Esophagus squamous epithelium (tissue), 5 donors: ENCODE measurements around the gene ACSL3. TPM values are rescaled to one million over a fixed set of nuclear protein-coding genes. Genes with fewer than 3 reads are reported as not detected.

ENCODE experiments used
- DNase-seq: peaks from one replicate; lab custom pipeline; 2025; lab: John Stamatoyannopoulos, UW
- H3K27ac ChIP-seq, 4 donors: fragments of 200-600 bp; sonication (generic); one replicate each; pipeline ENCODE4 v1.5.1; 2016 to 2019; ENCODE audit warnings: mild to moderate bottlenecking in 1 of 4
- H3K27me3 ChIP-seq, 4 donors: fragments of 200-600 bp; sonication (generic); 1 replicate in 3 of 4; 2 replicates in 1 of 4; pipeline versions ENCODE4 v1.5.1 to v1.6.0; 2017 to 2021; ENCODE audit warnings: antibody characterized with exemption in 1 of 4
- H3K36me3 ChIP-seq, 3 donors: fragments of 200-600 bp; sonication (generic); one replicate each; pipeline ENCODE4 v1.5.1; 2016 to 2019
- H3K4me1 ChIP-seq, 3 donors: fragments of 200-600 bp; sonication (generic); one replicate each; pipeline ENCODE4 v1.5.1; 2017 to 2019
- H3K4me3 ChIP-seq, 4 donors: fragments of 200-600 bp; sonication (generic); 1 replicate in 3 of 4; 2 replicates in 1 of 4; pipeline ENCODE4 v1.5.1; 2016 to 2019; ENCODE audit warnings: mild to moderate bottlenecking in 2 of 4, moderate library complexity in 1 of 4
- H3K9me3 ChIP-seq, 3 donors: fragments of 200-600 bp; sonication (generic); one replicate each; pipeline ENCODE4 v1.5.1; 2016 to 2019
- POLR2A ChIP-seq, 4 donors: fragments of 450-650 bp; IDR thresholded peaks; one replicate each; pipeline ENCODE4 v1.6.1; 2017; ENCODE audit warnings: antibody characterized with exemption in 4 of 4, mild to moderate bottlenecking in 4 of 4, moderate library complexity in 3 of 4
- WGBS, 2 donors: methylation state at CpG; one replicate each; pipeline ENCODE4 v1.1.5; 2018; 5-methylcytosine and 5-hydroxymethylcytosine counted together
- intact Hi-C: fragments of 100-400 bp; cut with DNase I; formaldehyde crosslinking; loops from one replicate; pipeline ENCODE4 v1.15.0; 2022
- total RNA-seq, 4 donors: library from RNA; depleted of rRNA; stranded (reverse); fragments of >200 nt; gene quantifications; one replicate each; pipeline ENCODE4 v1.1.0, GENCODE V29; 2016
- TF ChIP-seq, protein P1 (sequence below), 6 experiments: fragments of 450-650 bp in 4 of 6; fragments of 200-600 bp in 2 of 6; sonication (generic) in 2 of 6; IDR thresholded peaks; one replicate each; pipeline ENCODE4 v1.5.1; 2016 to 2019; ENCODE audit warnings: antibody characterized with exemption in 6 of 6, mild to moderate bottlenecking in 4 of 6, moderate library complexity in 4 of 6
- donor health status: DM: yes; HTN: yes; CAD: no.

ACSL3 gene
- total RNA-seq = 10 to 100 TPM; 62.4 to 84.6 (median 76.6) TPM

DNA sequence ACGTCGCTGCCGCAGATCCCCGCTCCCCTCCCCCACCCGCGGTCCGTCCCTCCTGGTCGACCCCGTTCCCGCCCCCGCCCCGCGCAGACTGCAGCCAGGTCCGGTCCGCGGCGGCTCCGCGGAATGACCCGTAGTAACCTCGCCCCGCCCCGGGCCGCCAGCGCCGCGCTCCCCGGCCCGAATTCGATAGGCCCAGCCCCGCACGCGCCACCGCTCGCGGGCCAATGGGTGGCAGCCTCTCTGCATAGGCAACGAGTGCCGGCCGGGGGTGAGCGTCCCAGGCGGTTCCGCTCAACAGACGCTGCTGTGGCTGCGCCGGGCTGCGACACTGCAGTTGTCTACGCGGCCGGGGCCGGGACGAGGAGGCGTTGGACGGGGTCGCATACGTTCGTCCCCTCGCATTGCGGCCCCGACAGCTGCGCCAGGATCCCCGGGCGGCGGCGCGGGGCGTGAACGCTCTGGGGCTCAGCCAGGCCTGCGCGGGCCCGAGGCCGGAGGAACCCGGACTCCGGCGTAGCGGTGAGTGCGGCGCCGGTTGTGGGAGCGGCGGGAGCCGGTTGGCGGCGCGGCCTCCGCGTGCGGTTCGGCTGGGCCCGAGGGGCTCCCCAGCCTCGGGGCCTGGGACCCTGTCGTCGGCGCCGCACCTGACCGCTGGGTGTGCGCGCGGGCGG, at the start of gene ACSL3:
TSS of gene ACSL3 (plus strand) at position 297 of the 671 bp plus-strand sequence. CDS start 47,737 bp downstream, outside the sequence.
- peaks cover 12 to 57% (median 28%) of the 10 kb centered on the region in 3 donors for H3K4me1 ChIP-seq
- intact Hi-C loops = loop anchor here (5.0 kb wide), 1 partner anchor 154 kb away; no protein-coding TSS in a partner anchor
- TF ChIP-seq POLR2A (IDR thresholded peaks at IDR 0.05) = peak; percentile 43 to 100 (median 98)
- TF ChIP-seq, protein P1, sequence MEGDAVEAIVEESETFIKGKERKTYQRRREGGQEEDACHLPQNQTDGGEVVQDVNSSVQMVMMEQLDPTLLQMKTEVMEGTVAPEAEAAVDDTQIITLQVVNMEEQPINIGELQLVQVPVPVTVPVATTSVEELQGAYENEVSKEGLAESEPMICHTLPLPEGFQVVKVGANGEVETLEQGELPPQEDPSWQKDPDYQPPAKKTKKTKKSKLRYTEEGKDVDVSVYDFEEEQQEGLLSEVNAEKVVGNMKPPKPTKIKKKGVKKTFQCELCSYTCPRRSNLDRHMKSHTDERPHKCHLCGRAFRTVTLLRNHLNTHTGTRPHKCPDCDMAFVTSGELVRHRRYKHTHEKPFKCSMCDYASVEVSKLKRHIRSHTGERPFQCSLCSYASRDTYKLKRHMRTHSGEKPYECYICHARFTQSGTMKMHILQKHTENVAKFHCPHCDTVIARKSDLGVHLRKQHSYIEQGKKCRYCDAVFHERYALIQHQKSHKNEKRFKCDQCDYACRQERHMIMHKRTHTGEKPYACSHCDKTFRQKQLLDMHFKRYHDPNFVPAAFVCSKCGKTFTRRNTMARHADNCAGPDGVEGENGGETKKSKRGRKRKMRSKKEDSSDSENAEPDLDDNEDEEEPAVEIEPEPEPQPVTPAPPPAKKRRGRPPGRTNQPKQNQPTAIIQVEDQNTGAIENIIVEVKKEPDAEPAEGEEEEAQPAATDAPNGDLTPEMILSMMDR (IDR thresholded peaks at IDR 0.05) = peak in 3 of 6 experiments; percentile 6 to 15 (median 13)

DNA sequence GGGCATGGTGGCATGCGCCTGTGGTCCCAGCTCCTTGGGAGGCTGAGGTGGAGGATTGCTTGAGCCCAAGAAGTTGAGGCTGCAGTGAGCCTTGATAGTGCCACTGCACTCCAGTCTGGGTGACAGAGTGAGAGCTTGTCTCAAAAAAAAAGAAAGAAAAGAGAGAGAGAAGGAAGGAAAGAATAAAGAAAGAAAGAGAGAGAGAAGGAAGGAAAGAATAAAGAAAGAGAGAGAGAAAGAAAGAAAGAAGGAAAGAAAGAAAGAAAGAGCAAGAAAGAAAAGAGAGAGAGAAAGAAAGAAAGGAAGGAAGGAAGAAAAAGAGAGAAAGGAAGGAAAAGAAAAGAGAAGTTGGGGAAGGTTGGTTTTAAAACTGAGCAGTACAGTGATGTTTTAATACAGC, 49.0 kb upstream of the ACSL3 start:
- H3K36me3 ChIP-seq = no peaks in the 10 kb centered on the region
- intact Hi-C loops = no loop called here
- H3K4me3 ChIP-seq = no peak overlapping the region
- no peak for DNase-seq
- no peaks in the 10 kb centered on the region for H3K9me3 ChIP-seq
- 90 to 100% methylated on average over 1 of the region's 1 CpG for WGBS, 2 donors
- H3K4me1 ChIP-seq = peaks cover 5 to 36% (median 11%) of the 10 kb centered on the region in 3 donors
- no peaks in the 10 kb centered on the region for H3K27me3 ChIP-seq
- H3K27ac ChIP-seq = no peak overlapping the region
- TF ChIP-seq, protein P1 (IDR thresholded peaks at IDR 0.05) = no peak
- no peak for TF ChIP-seq POLR2A (IDR thresholded peaks at IDR 0.05)

More for the DNA sequence above, at the start of gene ACSL3:
- H3K4me3 ChIP-seq = peak within 1 kb of the TSS; percentile 83 to 99 (median 98)
- H3K27me3 ChIP-seq = no peaks in the 10 kb centered on the region
- peak within 1 kb of the TSS; percentile 93 to 98 (median 97) for H3K27ac ChIP-seq
- H3K9me3 ChIP-seq = no peaks in the 10 kb centered on the region
- no peaks in the 10 kb centered on the region for H3K36me3 ChIP-seq
- WGBS, 2 donors = 0 to 3% methylated on average over 3 to 6 of the region's 99 CpGs
- peak; percentile 76 for DNase-seq

DNA sequence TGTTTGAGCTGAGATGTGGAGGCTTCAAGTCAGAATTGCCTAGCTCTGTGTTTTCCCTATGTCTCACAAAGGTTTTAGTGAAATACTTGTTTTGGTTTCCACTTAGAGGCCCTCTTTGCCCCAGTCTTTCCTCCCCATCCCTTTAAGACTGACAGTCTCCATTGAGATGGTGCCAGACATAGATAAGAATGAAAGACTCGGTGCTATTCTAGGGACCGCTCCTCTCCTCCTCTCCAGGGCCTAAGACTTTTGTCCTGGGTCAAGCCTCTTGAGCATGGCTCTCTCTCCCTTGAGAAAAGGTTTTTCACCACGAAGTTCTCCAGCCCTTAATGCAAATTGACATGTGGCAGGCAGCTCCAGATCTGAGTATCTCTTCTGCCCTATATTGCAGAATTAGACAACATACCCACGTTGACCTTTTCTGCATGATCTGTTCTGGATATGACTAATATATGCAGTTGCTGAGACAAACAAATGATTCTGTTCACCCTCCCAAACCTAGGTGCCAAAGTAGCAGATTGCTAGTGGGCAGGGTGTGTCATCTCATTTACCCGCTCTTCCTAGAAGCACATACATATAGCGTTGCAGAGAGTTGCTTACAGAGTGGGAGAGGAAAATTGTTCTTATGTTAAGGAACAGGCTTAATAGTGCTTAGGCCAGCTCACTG, 47.5 kb upstream of the ACSL3 start:
- Histone ChIP-seq H3K27ac (peak overlapping the region; percentile 46 to 71 (median 58)), H3K4me1 (peaks cover 4 to 35% (median 11%) of the 10 kb centered on the region in 3 donors), H3K27me3 (no peaks in the 10 kb centered on the region), H3K9me3 (no peaks in the 10 kb centered on the region), H3K4me3 (no peak overlapping the region), H3K36me3 (no peaks in the 10 kb centered on the region)
- DNase-seq = no peak
- intact Hi-C loops = no loop called here
- WGBS, 2 donors = 34 to 41% methylated on average over 6 of the region's 6 CpGs
- TF ChIP-seq POLR2A (IDR thresholded peaks at IDR 0.05) = no peak
- TF ChIP-seq, protein P1 (IDR thresholded peaks at IDR 0.05) = no peak

DNA sequence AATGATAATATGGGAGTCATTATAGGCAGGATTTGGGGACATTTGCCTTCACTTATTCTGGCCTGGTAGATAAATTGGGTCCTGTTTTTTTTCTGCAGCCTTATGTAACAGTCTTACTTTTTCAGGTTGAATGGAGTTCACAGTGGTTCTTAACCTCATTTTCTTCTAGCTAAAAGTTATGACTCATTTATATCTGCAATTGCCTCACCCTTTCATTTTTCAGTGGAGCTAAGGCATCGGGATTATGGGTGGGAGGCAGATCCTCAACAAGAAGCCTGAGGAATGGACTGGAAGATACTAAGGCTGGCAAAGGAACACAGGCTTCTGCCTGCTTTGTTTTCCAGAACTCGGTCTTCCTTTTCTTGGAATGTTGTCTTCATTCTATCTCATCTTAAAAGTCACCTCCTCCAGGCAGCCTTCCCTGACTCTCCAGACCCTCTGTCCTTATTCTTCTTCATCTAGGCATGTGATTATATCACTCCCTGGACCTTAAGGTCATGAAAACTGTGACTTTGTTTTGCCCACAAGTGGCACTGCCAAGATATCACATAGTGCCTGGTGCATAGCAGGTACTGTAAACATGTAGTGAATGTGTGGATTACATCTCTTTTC, 41.0 kb upstream of the ACSL3 start:
- H3K9me3 ChIP-seq = no peaks in the 10 kb centered on the region
- intact Hi-C loops = no loop called here
- H3K27ac ChIP-seq = peak overlapping the region in 2 of 4 donors; percentile 3 to 55
- H3K27me3 ChIP-seq = no peaks in the 10 kb centered on the region
- WGBS, 2 donors = 23 to 29% methylated on average over 2 of the region's 2 CpGs
- no peak for DNase-seq
- H3K4me3 ChIP-seq = no peak overlapping the region
- no peak for TF ChIP-seq POLR2A (IDR thresholded peaks at IDR 0.05)
- TF ChIP-seq, protein P1 (IDR thresholded peaks at IDR 0.05) = no peak
- peaks cover 0 to 27% (median 11%) of the 10 kb centered on the region in 3 donors for H3K4me1 ChIP-seq
- no peaks in the 10 kb centered on the region for H3K36me3 ChIP-seq
